ENCODE results near the gene MCCC1.
"Not testable (repeated sequence)": the region's sequence is repeated elsewhere in the genome, so short reads cannot be mapped to it uniquely, and the experiment has no call there.

MCCC1 gene

GRCh38 chr3:183081459-183082183 is 17.7 kb downstream of the MCCC1 start:
- Mint-ChIP-seq H3K4me3 (no peak overlapping the region), H3K9me3 (peaks cover 8 to 23% of the 10 kb centered on the region in 2 donors), H3K4me1 (peaks cover 5% of the 10 kb centered on the region), H3K27ac (no peak overlapping the region), H3K27me3 (no peaks in the 10 kb centered on the region)
- ATAC-seq: no peak
- no peak for DNase-seq

- no peak for ATAC-seq
- H3K4me3 Mint-ChIP-seq: no peak overlapping the region
- no peaks in the 10 kb centered on the region for H3K27me3 Mint-ChIP-seq
- H3K27ac Mint-ChIP-seq: no peak overlapping the region
- DNase-seq: no peak
- peaks cover 5% of the 10 kb centered on the region for H3K4me1 Mint-ChIP-seq
- peaks cover 8 to 23% of the 10 kb centered on the region in 2 donors for H3K9me3 Mint-ChIP-seq
Observed at GRCh38 chr3:183080628-183081027, 18.7 kb downstream of the MCCC1 start.

- H3K27me3 Mint-ChIP-seq: no peaks in the 10 kb centered on the region
- H3K4me1 Mint-ChIP-seq: peaks cover 16% of the 10 kb centered on the region
- H3K4me3 Mint-ChIP-seq: no peak overlapping the region
- DNase-seq (no peak), ATAC-seq (no peak)
- peaks cover 0 to 16% of the 10 kb centered on the region in 2 donors for H3K9me3 Mint-ChIP-seq
- H3K27ac Mint-ChIP-seq: no peak overlapping the region
Observed at GRCh38 chr3:183074881-183075280, 24.4 kb downstream of the MCCC1 start.

- H3K27ac Mint-ChIP-seq: no peak overlapping the region
- H3K4me1 Mint-ChIP-seq: peaks cover 16% of the 10 kb centered on the region
Observed at GRCh38 chr3:183074261-183074660, 25.0 kb downstream of the MCCC1 start.

DNA sequence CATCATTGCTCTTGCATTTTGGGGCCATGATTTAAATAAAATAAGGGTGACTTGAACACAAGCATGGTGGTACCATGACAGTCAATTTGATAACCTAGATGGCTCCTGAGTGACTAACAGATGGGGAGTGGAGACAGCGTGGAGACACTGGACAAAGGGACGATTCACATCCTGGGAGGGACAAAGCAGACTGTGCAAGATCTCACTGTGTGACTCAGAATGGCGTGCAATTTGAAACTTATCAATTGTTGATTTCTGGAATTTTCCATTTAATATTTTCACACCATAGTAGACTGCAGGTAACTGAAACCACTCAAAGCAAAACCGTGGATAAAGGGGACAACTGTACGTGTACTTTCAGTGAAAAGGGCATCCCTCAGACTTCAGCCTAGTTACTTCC is 25.5 kb downstream of the MCCC1 start:
- peaks cover 0 to 5% of the 10 kb centered on the region in 2 donors for H3K9me3 Mint-ChIP-seq
- no peak for DNase-seq
- H3K4me3 Mint-ChIP-seq: no peak overlapping the region
- no peaks in the 10 kb centered on the region for H3K27me3 Mint-ChIP-seq
- no peak overlapping the region for H3K27ac Mint-ChIP-seq
- H3K4me1 Mint-ChIP-seq: peaks cover 16% of the 10 kb centered on the region
- ATAC-seq: peak; percentile 37

More at GRCh38 chr3:183074261-183074660, 25.0 kb downstream of the MCCC1 start:
- DNase-seq (no peak), ATAC-seq (no peak)
- no peaks in the 10 kb centered on the region for H3K27me3 Mint-ChIP-seq
- H3K4me3 Mint-ChIP-seq: no peak overlapping the region
- H3K9me3 Mint-ChIP-seq: peaks cover 0 to 10% of the 10 kb centered on the region in 2 donors

DNA sequence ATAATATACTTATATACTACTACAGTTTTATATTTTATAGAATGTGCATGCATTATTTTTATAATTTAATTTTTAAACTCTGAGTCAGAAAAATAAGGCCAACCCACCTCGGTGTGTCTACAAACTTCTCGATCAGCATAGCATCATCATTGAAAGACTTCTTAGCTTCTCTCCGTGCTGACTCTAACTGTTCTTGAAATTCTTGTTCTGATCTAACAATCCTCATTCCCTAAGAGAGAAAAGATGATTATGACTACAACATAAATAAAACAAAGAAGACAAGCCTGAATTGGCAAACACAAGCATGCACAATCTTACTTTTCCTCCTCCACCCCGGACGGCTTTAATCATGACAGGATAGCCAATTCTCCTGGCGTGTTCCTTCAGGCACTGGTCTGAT is 28.4 kb downstream of the MCCC1 start:
- Mint-ChIP-seq H3K27me3 (no peaks in the 10 kb centered on the region), H3K4me1 (peaks cover 16% of the 10 kb centered on the region), H3K4me3 (no peak overlapping the region), H3K27ac (no peak overlapping the region), H3K9me3 (no peaks in the 10 kb centered on the region)
- no peak for DNase-seq
- no peak for ATAC-seq

DNA sequence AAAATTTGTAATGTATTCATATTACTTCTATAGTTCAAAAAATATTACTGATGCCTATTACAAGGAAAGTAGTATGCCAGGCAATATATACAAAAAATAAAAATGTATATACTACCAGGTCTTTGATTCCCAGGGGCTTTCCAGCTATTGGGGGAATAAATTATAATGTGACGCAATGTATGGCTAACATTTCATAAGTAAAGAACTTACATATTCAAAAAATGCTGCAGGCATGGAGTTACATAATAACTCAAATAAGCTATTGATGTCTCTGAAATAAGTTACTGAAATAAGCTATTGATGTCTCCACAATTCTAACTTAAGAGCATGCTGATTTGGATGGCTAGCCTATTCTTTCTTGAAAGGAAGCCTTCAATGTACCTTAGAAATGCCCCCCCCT is 30.2 kb downstream of the MCCC1 start:
- peaks cover 7% of the 10 kb centered on the region for H3K4me1 Mint-ChIP-seq
- H3K4me3 Mint-ChIP-seq: no peak overlapping the region
- H3K27me3 Mint-ChIP-seq: no peaks in the 10 kb centered on the region
- H3K9me3 Mint-ChIP-seq: no peaks in the 10 kb centered on the region
- H3K27ac Mint-ChIP-seq: peak overlapping the region in 1 of 2 donors; percentile 19
- DNase-seq (no peak), ATAC-seq (no peak)

- H3K27ac Mint-ChIP-seq, H3K4me3 Mint-ChIP-seq, H3K27me3 Mint-ChIP-seq, H3K9me3 Mint-ChIP-seq, ATAC-seq, DNase-seq, H3K4me1 Mint-ChIP-seq: not testable (repeated sequence)
Observed at GRCh38 chr3:183066891-183067290, 32.4 kb downstream of the MCCC1 start.

- no peak overlapping the region for H3K27ac Mint-ChIP-seq
- no peak for ATAC-seq
- DNase-seq: no peak
- no peak overlapping the region for H3K4me3 Mint-ChIP-seq
- H3K9me3 Mint-ChIP-seq: no peaks in the 10 kb centered on the region
- H3K4me1 Mint-ChIP-seq: peaks cover 6% of the 10 kb centered on the region
- no peaks in the 10 kb centered on the region for H3K27me3 Mint-ChIP-seq
Observed at GRCh38 chr3:183064475-183064874, 34.8 kb downstream of the MCCC1 start.

DNA sequence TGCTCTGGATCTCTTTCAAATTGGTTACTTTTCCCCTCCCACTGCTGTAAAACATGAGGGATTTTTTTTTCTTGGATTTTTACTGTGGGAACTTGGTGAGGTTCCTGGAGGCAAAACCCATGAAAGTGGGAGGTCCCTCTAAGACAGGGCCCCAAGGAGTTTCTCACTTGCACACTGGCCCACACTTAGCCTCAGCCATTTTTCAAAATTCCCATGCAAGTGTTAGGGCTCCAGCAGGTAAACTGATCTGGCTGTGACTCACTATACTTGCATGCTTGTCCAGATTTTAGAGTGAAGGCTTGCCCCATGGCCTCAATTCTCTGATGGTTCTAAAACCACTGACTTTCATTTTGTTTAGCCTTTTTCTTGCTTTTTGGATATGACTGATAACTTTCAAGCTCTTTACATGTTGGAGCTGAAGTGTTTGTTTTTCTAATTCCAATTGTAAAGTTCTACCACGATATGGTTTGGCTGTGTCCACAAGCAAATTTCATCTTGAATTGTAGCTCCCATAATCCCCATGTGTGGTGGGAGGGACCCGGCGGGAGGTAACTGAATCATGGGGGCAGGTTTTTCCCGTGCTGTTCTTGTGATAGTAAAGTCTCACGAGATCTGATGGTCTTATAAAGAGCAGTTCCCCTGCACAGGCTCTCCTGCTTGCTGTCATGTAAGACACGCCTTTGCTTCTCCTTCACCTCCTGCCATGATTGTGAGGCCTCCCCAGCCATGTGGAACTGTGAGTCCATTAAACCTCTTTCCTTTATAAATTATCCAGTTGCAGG is 37.7 kb downstream of the MCCC1 start:
- H3K4me3 Mint-ChIP-seq: no peak overlapping the region
- no peak overlapping the region for H3K27ac Mint-ChIP-seq
- H3K4me1 Mint-ChIP-seq: peaks cover 6% of the 10 kb centered on the region
- no peaks in the 10 kb centered on the region for H3K9me3 Mint-ChIP-seq
- no peak for ATAC-seq
- no peak for DNase-seq
- no peaks in the 10 kb centered on the region for H3K27me3 Mint-ChIP-seq

- H3K9me3 Mint-ChIP-seq: no peaks in the 10 kb centered on the region
- peaks cover 6% of the 10 kb centered on the region for H3K4me1 Mint-ChIP-seq
- ATAC-seq: no peak
- DNase-seq: no peak
- H3K27me3 Mint-ChIP-seq: no peaks in the 10 kb centered on the region
- no peak overlapping the region for H3K4me3 Mint-ChIP-seq
- no peak overlapping the region for H3K27ac Mint-ChIP-seq
Observed at GRCh38 chr3:183058351-183058750, 40.9 kb downstream of the MCCC1 start.

GRCh38 chr3:183050706-183051105 is 48.6 kb downstream of the MCCC1 start:
- no peak overlapping the region for H3K4me3 Mint-ChIP-seq
- no peak overlapping the region for H3K27ac Mint-ChIP-seq
- H3K9me3 Mint-ChIP-seq: no peaks in the 10 kb centered on the region
- DNase-seq (no peak), ATAC-seq (no peak)
- H3K4me1 Mint-ChIP-seq: no peaks in the 10 kb centered on the region
- no peaks in the 10 kb centered on the region for H3K27me3 Mint-ChIP-seq

DNA sequence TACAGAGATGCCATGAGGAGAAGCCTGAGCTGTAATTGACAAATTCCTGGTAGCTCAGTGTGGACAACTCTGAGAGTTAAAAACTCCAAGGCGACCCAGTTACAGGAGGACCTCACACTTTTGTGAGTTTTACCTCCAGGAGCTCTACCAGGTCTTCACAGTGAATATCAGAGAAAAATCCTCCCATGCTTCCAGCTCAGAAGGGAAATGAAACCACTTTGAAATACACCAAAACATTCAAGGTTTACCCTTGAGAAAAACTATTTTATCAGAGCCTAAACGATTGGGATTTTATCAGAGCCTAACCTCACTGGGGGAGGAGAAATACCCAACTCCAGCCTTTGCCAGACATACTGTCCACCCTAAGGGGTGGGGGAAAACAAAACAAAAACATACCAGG is 52.4 kb downstream of the MCCC1 start:
- Mint-ChIP-seq H3K4me3 (no peak overlapping the region), H3K4me1 (peaks cover 5% of the 10 kb centered on the region), H3K27ac (peak overlapping the region; percentile 43 to 62), H3K9me3 (no peaks in the 10 kb centered on the region), H3K27me3 (no peaks in the 10 kb centered on the region)
- DNase-seq: no peak
- ATAC-seq: no peak

DNA sequence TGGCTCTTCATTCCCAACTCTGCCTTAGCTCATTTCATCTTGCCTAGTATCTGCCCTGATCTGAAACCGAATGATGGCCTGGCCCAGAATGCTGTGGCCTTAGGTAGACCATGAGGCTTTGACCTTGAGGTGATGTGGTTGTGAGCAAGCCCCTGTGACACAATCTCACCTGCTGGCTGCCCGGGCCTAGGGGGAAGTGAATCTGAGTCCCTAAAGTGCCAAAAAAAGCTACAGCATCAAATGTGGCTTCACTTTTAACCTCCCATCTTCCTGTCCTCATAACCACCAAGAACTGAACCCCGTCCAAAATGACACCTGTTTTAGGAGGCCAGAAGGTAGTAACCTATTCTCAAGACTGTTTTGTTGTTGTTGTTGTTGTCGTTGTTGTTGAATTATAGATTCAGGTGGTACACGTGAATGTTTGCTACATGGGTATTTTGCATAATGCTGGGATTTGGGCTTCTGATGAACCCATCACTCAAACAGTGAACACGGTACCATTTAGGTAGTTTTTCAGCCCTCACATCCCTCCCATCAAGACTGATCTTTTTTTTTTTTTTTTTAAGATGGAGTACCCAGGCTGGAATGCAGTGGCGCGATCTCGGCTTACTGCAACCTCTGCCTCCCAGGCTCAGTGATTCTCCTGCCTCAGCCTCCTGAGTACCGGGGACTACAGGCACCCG is 54.6 kb downstream of the MCCC1 start:
- no peak overlapping the region for H3K4me3 Mint-ChIP-seq
- H3K27me3 Mint-ChIP-seq: no peaks in the 10 kb centered on the region
- H3K27ac Mint-ChIP-seq: peak overlapping the region in 1 of 2 donors; percentile 84
- DNase-seq (no peak), ATAC-seq (no peak)
- H3K9me3 Mint-ChIP-seq: no peaks in the 10 kb centered on the region
- H3K4me1 Mint-ChIP-seq: peaks cover 5% of the 10 kb centered on the region

DNA sequence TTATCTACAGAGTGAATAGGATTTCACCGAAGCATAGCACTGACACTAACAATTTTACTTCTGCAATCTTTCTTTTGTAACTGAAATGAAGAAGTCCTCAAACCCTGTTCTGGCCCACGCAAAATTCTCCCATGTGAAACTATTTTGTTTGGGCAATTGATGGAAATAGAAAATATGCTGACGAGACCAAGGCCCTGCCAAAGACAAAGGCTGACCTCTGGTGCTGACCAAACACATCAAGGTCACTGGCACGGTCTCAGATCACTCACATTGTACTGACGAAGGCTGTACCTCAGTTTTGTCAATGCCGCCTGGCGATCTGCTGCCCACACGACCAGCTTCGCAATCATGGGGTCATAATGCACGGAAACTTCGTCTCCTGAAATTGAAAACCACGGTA is 60.5 kb downstream of the MCCC1 start:
- no peak overlapping the region for H3K4me3 Mint-ChIP-seq
- DNase-seq (no peak), ATAC-seq (no peak)
- no peaks in the 10 kb centered on the region for H3K4me1 Mint-ChIP-seq
- H3K27me3 Mint-ChIP-seq: no peaks in the 10 kb centered on the region
- no peak overlapping the region for H3K27ac Mint-ChIP-seq
- no peaks in the 10 kb centered on the region for H3K9me3 Mint-ChIP-seq

DNA sequence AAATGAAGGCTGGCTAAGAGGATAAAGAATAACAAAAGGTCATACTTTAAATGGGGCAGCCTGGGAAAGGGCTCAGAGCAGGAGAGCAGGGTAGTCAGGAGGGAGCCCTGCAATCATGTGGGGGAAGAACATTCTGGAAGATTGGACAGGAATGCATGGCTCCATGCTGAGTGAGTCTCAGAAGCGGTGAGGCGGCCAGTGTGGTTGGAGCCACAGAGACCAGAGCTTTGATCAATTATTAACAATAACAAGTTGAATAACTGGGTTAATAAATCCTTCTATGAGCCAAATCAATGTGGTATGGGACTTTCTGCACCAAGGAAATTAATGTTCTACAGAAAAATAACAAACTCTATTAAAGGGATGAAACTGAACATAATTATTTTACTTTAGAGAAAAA is 61.1 kb downstream of the MCCC1 start:
- Mint-ChIP-seq H3K27ac (no peak overlapping the region), H3K9me3 (no peaks in the 10 kb centered on the region), H3K4me3 (no peak overlapping the region), H3K4me1 (no peaks in the 10 kb centered on the region), H3K27me3 (no peaks in the 10 kb centered on the region)
- DNase-seq (no peak), ATAC-seq (no peak)
